GM23338 (cell line): ENCODE data around the gene MARCHF3. TPM values are rescaled to one million over a fixed set of nuclear protein-coding genes. Genes with fewer than 3 reads are reported as not detected.

Source experiments
- ATAC-seq: fragments of 200-7000 bp; cut with Tn5 transposase; 3 replicates; pipeline ENCODE4 v1.9.1; 2020
- DNase-seq: peaks from one replicate; pipeline ENCODE4 v3.0.0-alpha.2; 2015; ENCODE audit warnings: low spot score
- H2AFZ ChIP-seq: fragments of 200-600 bp; sonication (generic); 2 replicates; pipeline ENCODE4 v1.8.0; 2016; ENCODE audit warnings: antibody characterized with exemption, mild to moderate bottlenecking, moderate library complexity
- H3F3A ChIP-seq: fragments of 200-600 bp; sonication (generic); replicated peaks from 2 replicates; pipeline ENCODE4 v1.8.0; 2017; ENCODE audit warnings: antibody characterized with exemption, mixed run types, low read depth
- H3K27ac ChIP-seq: fragments of 200-600 bp; sonication (generic); 2 replicates; pipeline ENCODE4 v1.6.1; 2016; ENCODE audit warnings: low read depth
- H3K27me3 ChIP-seq: fragments of 200-600 bp; sonication (generic); 2 replicates; pipeline ENCODE4 v1.8.0; 2016; ENCODE audit warnings: mild to moderate bottlenecking, mixed run types, moderate library complexity; ENCODE audit not compliant: insufficient read depth
- H3K36me3 ChIP-seq: fragments of 200-600 bp; sonication (generic); 2 replicates; pipeline ENCODE4 v1.8.0; 2016; ENCODE audit warnings: mild to moderate bottlenecking; ENCODE audit not compliant: insufficient read depth
- H3K4me1 ChIP-seq: fragments of 200-600 bp; sonication (generic); 2 replicates; pipeline ENCODE4 v1.8.0; 2016; ENCODE audit warnings: mild to moderate bottlenecking, moderate library complexity; ENCODE audit not compliant: insufficient read depth
- H3K4me2 ChIP-seq: fragments of 200-600 bp; sonication (generic); 2 replicates; pipeline ENCODE4 v1.7.1; 2017; ENCODE audit warnings: mixed run types
- H3K4me3 ChIP-seq: fragments of 200-600 bp; sonication (generic); 2 replicates; pipeline ENCODE4 v1.6.1; 2016; ENCODE audit warnings: mixed run types
- H3K79me2 ChIP-seq: fragments of 200-600 bp; sonication (generic); replicated peaks from 2 replicates; pipeline ENCODE4 v1.8.0; 2017; ENCODE audit warnings: mild to moderate bottlenecking; ENCODE audit not compliant: insufficient read depth
- H3K9me2 ChIP-seq: fragments of 200-600 bp; sonication (generic); 2 replicates; pipeline ENCODE4 v1.8.0; 2017; ENCODE audit not compliant: insufficient read depth
- H4K20me1 ChIP-seq: fragments of 200-600 bp; sonication (generic); replicated peaks from 2 replicates; pipeline ENCODE4 v1.8.0; 2017; ENCODE audit warnings: mild to moderate bottlenecking; ENCODE audit not compliant: insufficient read depth
- H3K27ac Mint-ChIP-seq: 2 replicates; pipeline ENCODE4 v1.8.0; 2020; ENCODE audit warnings: inconsistent platforms, mild to moderate bottlenecking, moderate library complexity, mixed read lengths
- H3K27me3 Mint-ChIP-seq: 3 replicates; pipeline ENCODE4 v1.8.0; 2022; ENCODE audit warnings: low read depth, mild to moderate bottlenecking, moderate library complexity, mixed read lengths, inconsistent platforms; ENCODE audit not compliant: insufficient read depth, poor library complexity
- H3K36me3 Mint-ChIP-seq: 3 replicates; pipeline ENCODE4 v1.8.0; 2021; ENCODE audit warnings: low read depth, mild to moderate bottlenecking, inconsistent platforms, moderate library complexity, mixed read lengths
- H3K4me1 Mint-ChIP-seq: 3 replicates; pipeline ENCODE4 v1.8.0; 2020; ENCODE audit warnings: mild to moderate bottlenecking, inconsistent platforms, mixed read lengths
- H3K4me3 Mint-ChIP-seq: 3 replicates; pipeline ENCODE4 v1.8.0; 2021; ENCODE audit warnings: moderate library complexity, mild to moderate bottlenecking, inconsistent platforms, mixed read lengths
- H3K9me3 Mint-ChIP-seq: 3 replicates; pipeline ENCODE4 v1.8.0; 2020; ENCODE audit warnings: moderate library complexity, mild to moderate bottlenecking, inconsistent platforms, mixed read lengths
- CREB1 ChIP-seq: fragments of 250-450 bp; sonication (Bioruptor Pico); IDR thresholded peaks from 2 replicates; pipeline ENCODE4 v1.5.0; 2020; ENCODE audit warnings: low read depth, mild to moderate bottlenecking, moderate library complexity
- EZH2phosphoT487 ChIP-seq: fragments of 200-600 bp; sonication (generic); IDR thresholded peaks from one replicate; pipeline ENCODE4 v1.8.1; 2018; ENCODE audit warnings: antibody characterized with exemption; ENCODE audit not compliant: unreplicated experiment
- POLR2AphosphoS5 ChIP-seq: IDR thresholded peaks from 2 replicates; pipeline ENCODE4 v1.6.1; 2016; ENCODE audit warnings: antibody characterized with exemption, low read depth
- ZNF114 ChIP-seq: fragments of 250-450 bp; sonication (Bioruptor Pico); IDR thresholded peaks from 2 replicates; pipeline ENCODE4 v1.5.0; 2020; ENCODE audit warnings: mild to moderate bottlenecking, moderate library complexity
- ZNF331 ChIP-seq: fragments of 250-450 bp; sonication (Bioruptor Pico); IDR thresholded peaks from 2 replicates; pipeline ENCODE4 v1.5.0; 2020; ENCODE audit warnings: low read depth, mild to moderate bottlenecking, moderate library complexity
- long read RNA-seq: library from polyadenylated mRNA; unstranded; transcript quantifications from one replicate; pipeline ENCODE4 v2.0.0, GENCODE V29; 2020; ENCODE audit not compliant: unreplicated experiment
- polyA plus RNA-seq: library from polyadenylated mRNA; unstranded; fragments of >200 nt; fragmentation: Nextera tagmentation; extraction: Ambion mirVana; gene quantifications from 2 replicates; pipeline ENCODE4 v1.2.1, GENCODE V29; 2016
- total RNA-seq: library from RNA; depleted of rRNA; stranded (reverse); fragments of >200 nt; shearing (Covaris generic); gene quantifications from 2 replicates; pipeline ENCODE4 v1.2.3, GENCODE V29; 2014; rRNA removed
- TF ChIP-seq, protein P1 (sequence below), 2 experiments: fragments of 200-600 bp in 1 of 2; sonication (generic) in 1 of 2; conservative IDR thresholded peaks; 2 replicates each; pipeline versions ENCODE4 v1.5.1 to v1.6.1; 2016 to 2017; ENCODE audit warnings: antibody characterized with exemption in 2 of 2, low read depth in 2 of 2, mild to moderate bottlenecking in 2 of 2, moderate library complexity in 1 of 2
- TF ChIP-seq, protein P2 (sequence below): fragments of 250-450 bp; sonication (Bioruptor Pico); IDR thresholded peaks from 2 replicates; pipeline ENCODE4 v1.5.0; 2020; ENCODE audit warnings: mild to moderate bottlenecking, moderate library complexity

MARCHF3 gene
- total RNA-seq: 12.5 and 12.7 TPM in 2 replicates
- polyA plus RNA-seq: 7.0 and 8.7 TPM in 2 replicates
- long read RNA-seq, full-length matches to known transcripts: 8 of 13 reads
- long read RNA-seq, partial matches to known transcripts: 2 of 13 reads
- long read RNA-seq, other reads (novel, unspliced or antisense): 3 of 13 reads

GRCh38 chr5:127030259-127031146 is at the start of gene MARCHF3:
Gene MARCHF3, minus strand, starts transcription at chr5:127030558. Its CDS starts 112,387 bp downstream, at chr5:126918171.
- H3K4me3 Mint-ChIP-seq: peak within 1 kb of the TSS; percentile 83
- Histone ChIP-seq H2AFZ (peak within 1 kb of the TSS; percentile 96), H3K4me3 (peak within 1 kb of the TSS; percentile 76), H3K9me2 (peaks cover 5% of the 10 kb centered on the region; the same call in 1 of the 2 replicates), H3K4me2 (peak within 1 kb of the TSS; percentile 91), H3K4me1 (peaks cover 32% of the 10 kb centered on the region), H3F3A (peaks cover 8% of the 10 kb centered on the region), H3K27me3 (peaks cover 41% of the 10 kb centered on the region), H3K27ac (peak within 1 kb of the TSS; percentile 23; the same call in 1 of the 2 replicates), H4K20me1 (peaks cover 6% of the 10 kb centered on the region; the same call in 1 of the 2 replicates), H3K79me2 (peaks cover 21% of the 10 kb centered on the region), H3K36me3 (no peaks in the 10 kb centered on the region)
- peaks cover 30% of the 10 kb centered on the region for H3K4me1 Mint-ChIP-seq
- H3K9me3 Mint-ChIP-seq: 0 out of 3 replicates have a peak, but pooled peaks cover 2% of the 10 kb centered on the region
- ATAC-seq (peak; percentile 90), DNase-seq (peak; percentile 96)
- H3K36me3 Mint-ChIP-seq: no peaks in the 10 kb centered on the region
- H3K27me3 Mint-ChIP-seq: peaks cover 20% of the 10 kb centered on the region
- TF ChIP-seq EZH2phosphoT487: no peak
- peak; percentile 86 for TF ChIP-seq POLR2AphosphoS5
- peak; percentile 91 for TF ChIP-seq CREB1
- TF ChIP-seq, protein P1, sequence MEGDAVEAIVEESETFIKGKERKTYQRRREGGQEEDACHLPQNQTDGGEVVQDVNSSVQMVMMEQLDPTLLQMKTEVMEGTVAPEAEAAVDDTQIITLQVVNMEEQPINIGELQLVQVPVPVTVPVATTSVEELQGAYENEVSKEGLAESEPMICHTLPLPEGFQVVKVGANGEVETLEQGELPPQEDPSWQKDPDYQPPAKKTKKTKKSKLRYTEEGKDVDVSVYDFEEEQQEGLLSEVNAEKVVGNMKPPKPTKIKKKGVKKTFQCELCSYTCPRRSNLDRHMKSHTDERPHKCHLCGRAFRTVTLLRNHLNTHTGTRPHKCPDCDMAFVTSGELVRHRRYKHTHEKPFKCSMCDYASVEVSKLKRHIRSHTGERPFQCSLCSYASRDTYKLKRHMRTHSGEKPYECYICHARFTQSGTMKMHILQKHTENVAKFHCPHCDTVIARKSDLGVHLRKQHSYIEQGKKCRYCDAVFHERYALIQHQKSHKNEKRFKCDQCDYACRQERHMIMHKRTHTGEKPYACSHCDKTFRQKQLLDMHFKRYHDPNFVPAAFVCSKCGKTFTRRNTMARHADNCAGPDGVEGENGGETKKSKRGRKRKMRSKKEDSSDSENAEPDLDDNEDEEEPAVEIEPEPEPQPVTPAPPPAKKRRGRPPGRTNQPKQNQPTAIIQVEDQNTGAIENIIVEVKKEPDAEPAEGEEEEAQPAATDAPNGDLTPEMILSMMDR (conservative IDR thresholded peaks at IDR 0.05; ENCODE audit: low read depth in 2 of 2): peak; percentile 17 to 24; a peak in 2 of 4 replicates
- H3K27ac Mint-ChIP-seq: no peak within 1 kb of the TSS

DNA sequence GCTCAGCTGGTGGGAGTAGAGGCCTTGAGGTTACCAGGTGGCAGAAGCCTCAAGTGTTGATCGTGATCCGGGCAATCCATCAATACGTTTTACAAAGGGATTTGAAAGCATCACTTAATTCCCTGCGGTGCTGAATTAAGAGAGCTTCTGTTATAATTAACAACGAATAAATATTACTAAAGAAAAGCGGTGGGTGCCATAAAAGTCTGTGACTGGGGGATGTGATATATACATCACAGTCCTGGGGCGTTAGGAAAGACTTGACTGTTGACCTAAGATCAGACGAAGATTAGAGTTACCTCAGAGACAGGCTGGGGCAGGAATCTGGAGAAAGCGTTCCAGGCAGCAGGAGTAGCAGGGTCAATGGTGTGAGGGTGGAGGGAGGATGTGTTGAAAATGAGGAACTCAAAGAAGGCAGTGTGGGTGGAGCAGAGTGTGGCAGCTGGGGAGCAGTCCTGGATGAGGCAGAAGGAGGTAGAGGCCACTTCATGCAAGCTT is 49.7 kb upstream of the MARCHF3 start:
- Mint-ChIP-seq H3K4me1 (peaks cover 41% of the 10 kb centered on the region), H3K36me3 (0 out of 3 replicates have a peak, but pooled peaks cover 2% of the 10 kb centered on the region), H3K27ac (peak overlapping the region; percentile 42; the same call in 1 of the 2 replicates), H3K4me3 (no peak overlapping the region), H3K27me3 (peaks cover 2% of the 10 kb centered on the region), H3K9me3 (no peaks in the 10 kb centered on the region)
- Histone ChIP-seq H4K20me1 (no peaks in the 10 kb centered on the region), H3K9me2 (no peaks in the 10 kb centered on the region), H3K4me1 (peaks cover 51% of the 10 kb centered on the region), H3K4me2 (0 out of 2 replicates have a peak overlapping the region, but pooled peaks have one; percentile 33), H3K27me3 (no peaks in the 10 kb centered on the region), H3K79me2 (no peaks in the 10 kb centered on the region), H3K27ac (no peak overlapping the region), H3F3A (no peaks in the 10 kb centered on the region), H3K36me3 (no peaks in the 10 kb centered on the region), H3K4me3 (no peak overlapping the region), H2AFZ (peak overlapping the region; percentile 3; the same call in 1 of the 2 replicates)
- peak; percentile 53 for DNase-seq
- peak; percentile 74 for ATAC-seq
- TF ChIP-seq, protein P2, sequence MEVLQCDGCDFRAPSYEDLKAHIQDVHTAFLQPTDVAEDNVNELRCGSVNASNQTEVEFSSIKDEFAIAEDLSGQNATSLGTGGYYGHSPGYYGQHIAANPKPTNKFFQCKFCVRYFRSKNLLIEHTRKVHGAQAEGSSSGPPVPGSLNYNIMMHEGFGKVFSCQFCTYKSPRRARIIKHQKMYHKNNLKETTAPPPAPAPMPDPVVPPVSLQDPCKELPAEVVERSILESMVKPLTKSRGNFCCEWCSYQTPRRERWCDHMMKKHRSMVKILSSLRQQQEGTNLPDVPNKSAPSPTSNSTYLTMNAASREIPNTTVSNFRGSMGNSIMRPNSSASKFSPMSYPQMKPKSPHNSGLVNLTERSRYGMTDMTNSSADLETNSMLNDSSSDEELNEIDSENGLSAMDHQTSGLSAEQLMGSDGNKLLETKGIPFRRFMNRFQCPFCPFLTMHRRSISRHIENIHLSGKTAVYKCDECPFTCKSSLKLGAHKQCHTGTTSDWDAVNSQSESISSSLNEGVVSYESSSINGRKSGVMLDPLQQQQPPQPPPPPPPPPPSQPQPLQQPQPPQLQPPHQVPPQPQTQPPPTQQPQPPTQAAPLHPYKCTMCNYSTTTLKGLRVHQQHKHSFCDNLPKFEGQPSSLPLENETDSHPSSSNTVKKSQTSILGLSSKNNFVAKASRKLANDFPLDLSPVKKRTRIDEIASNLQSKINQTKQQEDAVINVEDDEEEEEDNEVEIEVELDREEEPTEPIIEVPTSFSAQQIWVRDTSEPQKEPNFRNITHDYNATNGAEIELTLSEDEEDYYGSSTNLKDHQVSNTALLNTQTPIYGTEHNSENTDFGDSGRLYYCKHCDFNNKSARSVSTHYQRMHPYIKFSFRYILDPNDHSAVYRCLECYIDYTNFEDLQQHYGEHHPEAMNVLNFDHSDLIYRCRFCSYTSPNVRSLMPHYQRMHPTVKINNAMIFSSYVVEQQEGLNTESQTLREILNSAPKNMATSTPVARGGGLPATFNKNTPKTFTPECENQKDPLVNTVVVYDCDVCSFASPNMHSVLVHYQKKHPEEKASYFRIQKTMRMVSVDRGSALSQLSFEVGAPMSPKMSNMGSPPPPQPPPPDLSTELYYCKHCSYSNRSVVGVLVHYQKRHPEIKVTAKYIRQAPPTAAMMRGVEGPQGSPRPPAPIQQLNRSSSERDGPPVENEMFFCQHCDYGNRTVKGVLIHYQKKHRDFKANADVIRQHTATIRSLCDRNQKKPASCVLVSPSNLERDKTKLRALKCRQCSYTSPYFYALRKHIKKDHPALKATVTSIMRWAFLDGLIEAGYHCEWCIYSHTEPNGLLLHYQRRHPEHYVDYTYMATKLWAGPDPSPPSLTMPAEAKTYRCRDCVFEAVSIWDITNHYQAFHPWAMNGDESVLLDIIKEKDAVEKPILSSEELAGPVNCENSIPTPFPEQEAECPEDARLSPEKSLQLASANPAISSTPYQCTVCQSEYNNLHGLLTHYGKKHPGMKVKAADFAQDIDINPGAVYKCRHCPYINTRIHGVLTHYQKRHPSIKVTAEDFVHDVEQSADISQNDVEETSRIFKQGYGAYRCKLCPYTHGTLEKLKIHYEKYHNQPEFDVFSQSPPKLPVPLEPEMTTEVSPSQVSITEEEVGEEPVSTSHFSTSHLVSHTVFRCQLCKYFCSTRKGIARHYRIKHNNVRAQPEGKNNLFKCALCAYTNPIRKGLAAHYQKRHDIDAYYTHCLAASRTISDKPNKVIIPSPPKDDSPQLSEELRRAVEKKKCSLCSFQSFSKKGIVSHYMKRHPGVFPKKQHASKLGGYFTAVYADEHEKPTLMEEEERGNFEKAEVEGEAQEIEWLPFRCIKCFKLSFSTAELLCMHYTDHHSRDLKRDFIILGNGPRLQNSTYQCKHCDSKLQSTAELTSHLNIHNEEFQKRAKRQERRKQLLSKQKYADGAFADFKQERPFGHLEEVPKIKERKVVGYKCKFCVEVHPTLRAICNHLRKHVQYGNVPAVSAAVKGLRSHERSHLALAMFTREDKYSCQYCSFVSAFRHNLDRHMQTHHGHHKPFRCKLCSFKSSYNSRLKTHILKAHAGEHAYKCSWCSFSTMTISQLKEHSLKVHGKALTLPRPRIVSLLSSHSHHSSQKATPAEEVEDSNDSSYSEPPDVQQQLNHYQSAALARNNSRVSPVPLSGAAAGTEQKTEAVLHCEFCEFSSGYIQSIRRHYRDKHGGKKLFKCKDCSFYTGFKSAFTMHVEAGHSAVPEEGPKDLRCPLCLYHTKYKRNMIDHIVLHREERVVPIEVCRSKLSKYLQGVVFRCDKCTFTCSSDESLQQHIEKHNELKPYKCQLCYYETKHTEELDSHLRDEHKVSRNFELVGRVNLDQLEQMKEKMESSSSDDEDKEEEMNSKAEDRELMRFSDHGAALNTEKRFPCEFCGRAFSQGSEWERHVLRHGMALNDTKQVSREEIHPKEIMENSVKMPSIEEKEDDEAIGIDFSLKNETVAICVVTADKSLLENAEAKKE (CRISPR knock-in tag): peak; percentile 75
- TF ChIP-seq ZNF331 (CRISPR knock-in tag) (no peak), EZH2phosphoT487 (no peak), ZNF114 (no peak)
